ENCODE data around the gene LILRA6. TPM values are rescaled to one million over a fixed set of nuclear protein-coding genes. Genes with fewer than 3 reads are reported as not detected.

The LILRA6 gene
- total and polyA plus RNA-seq, 2 of the 8 experiments (the other 6 are each of a cell fraction or from before 2014, with no cell fraction given) = not detected

GRCh38 chr19:54191011-54191810 is 51.4 kb downstream of the LILRA6 start, which contains the start of gene TSEN34 (continued):
- no peak for TF ChIP-seq SAP30 (IDR thresholded peaks at IDR 0.05; ENCODE audit: insufficient read depth, insufficient replicate concordance, low read length)
- TF ChIP-seq PHF8 (conservative IDR thresholded peaks at IDR 0.05; ENCODE audit: low read depth, low read length) = peak; percentile 81
- no peak for TF ChIP-seq ATF2 (IDR thresholded peaks at IDR 0.05; ENCODE audit: low read length)
- TF ChIP-seq POLR2A (IDR thresholded peaks at IDR 0.05; ENCODE audit: control extremely low read depth in 1 of 2, low read depth in 2 of 2, low read length in 2 of 2) = peak; percentile 46 to 59; a peak in 2 of 3 replicates
- no peak for TF ChIP-seq RAD21 (IDR thresholded peaks at IDR 0.05 in 1 of 2, conservative IDR thresholded peaks at IDR 0.05 in 1 of 2; ENCODE audit: low read depth in 2 of 2, low read length in 2 of 2)
